Hippocampal formation (tissue), 2 donors: ENCODE data around the gene CC2D1A.

ENCODE experiments used
- DNase-seq, 2 donors: peaks; one replicate each; lab custom pipeline; 2025; lab: John Stamatoyannopoulos, UW

CC2D1A gene

DNA sequence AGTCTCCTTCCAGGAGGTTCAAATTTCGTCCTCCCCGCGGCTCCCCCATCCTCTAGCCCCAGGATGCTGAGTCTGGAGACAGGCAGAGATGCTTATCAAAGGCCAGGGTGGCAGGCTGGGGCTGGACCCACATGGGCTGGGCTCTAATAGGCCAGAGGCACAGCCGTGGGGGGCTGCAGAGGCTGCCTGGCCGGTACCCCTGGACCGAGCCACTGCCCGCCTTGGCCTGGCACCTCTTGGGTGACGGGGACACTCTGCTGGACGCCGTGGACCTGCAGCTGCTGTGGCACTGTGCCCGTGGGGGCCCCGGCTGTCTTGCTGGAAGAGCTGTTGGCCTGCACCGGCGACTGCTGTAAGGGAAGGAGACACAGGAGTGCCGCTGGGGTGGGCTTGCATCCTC lies 74.3 kb downstream of the CC2D1A start:
- DNase-seq: no peak
